ENCODE results near the gene GSTT2.
"Not testable (repeated sequence)": the region's sequence is repeated elsewhere in the genome, so short reads cannot be mapped to it uniquely, and the experiment has no call there.

GSTT2 gene

GRCh38 chr22:23974836-23975352 lies 5.0 kb upstream of the GSTT2 start:
- not testable (repeated sequence) for DNase-seq

GRCh38 chr22:23977304-23977703 lies 2.6 kb upstream of the GSTT2 start:
- DNase-seq = not testable (repeated sequence)

- not testable (repeated sequence) for DNase-seq
Observed at GRCh38 chr22:23980567-23980966, 633 bp downstream of the GSTT2 start.

GRCh38 chr22:23984430-23984829 lies 4.5 kb downstream of the GSTT2 start:
- DNase-seq = peak; percentile 35

DNA sequence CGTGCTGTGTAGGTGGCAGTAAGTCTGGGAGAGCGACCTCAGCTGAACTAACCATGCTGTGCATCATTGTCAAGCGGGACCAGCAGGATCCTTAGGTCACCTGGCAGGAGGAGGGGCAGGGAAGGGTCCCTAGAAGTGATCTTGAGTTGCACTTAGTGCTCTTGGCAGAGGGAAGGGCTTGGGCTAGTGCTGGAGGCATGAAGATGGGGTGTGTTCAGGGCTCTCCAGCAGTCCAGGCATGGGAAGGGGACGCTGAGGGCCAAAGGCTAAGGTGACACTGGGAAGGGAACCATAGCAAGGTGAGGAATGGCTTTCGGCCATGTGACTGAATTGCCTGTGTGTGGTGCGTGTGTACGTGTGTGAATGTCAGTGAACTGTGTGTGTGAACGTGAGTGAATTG lies 6.2 kb downstream of the GSTT2 start:
- not testable (repeated sequence) for DNase-seq

- not testable (repeated sequence) for DNase-seq
Observed at GRCh38 chr22:23986538-23987178, 6.7 kb downstream of the GSTT2 start.

GRCh38 chr22:23989583-23990244 lies 9.8 kb downstream of the GSTT2 start:
- DNase-seq = not testable (repeated sequence)

GRCh38 chr22:23993080-23993479 lies 13.1 kb downstream of the GSTT2 start:
- not testable (repeated sequence) for DNase-seq

GRCh38 chr22:23993581-23994177 lies 13.7 kb downstream of the GSTT2 start:
- DNase-seq = not testable (repeated sequence)

DNA sequence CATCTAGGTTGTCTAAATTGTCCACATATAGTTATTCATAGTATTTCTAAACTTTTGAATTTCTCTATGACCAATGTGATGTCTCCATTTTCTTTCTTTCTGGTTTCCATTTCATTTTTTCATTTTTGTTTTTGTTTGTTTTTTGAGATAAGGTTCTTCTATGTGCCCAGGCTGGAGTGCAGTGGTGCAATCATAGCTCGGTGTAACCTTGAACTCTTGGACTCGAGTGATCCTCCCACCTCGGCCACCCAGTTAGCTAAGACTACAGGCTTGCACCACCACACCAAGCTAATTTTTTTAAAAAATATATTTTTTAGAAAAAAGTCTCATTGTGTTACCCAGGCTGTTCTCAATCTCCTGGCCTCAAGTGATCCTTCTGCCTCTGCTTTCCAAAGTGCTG lies 17.2 kb downstream of the GSTT2 start:
- no peak for DNase-seq

GRCh38 chr22:23999779-24000178 lies 19.8 kb downstream of the GSTT2 start:
- not testable (repeated sequence) for DNase-seq

- DNase-seq = no peak
Observed at GRCh38 chr22:24001314-24001713, 21.4 kb downstream of the GSTT2 start.

DNA sequence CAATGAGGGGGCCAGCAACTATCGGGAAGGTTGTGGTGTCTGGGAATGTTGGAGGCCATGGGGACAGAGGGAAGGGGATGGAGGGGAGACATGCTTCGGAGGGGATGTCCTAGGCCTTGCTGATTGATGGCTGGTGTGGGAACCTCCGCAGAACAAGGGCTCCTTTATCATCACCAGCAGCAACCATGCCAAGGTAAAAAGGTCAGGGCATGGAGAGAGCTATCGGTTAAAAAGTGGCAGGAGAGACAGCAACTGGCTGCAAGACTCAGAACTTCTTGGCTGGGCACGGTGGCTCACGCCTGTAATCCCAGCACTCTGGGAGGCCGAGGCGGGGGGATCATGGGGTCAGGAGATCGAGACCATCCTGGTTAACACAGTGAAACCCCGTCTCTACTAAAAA lies 22.3 kb downstream of the GSTT2 start:
- DNase-seq = no peak

GRCh38 chr22:24002851-24003250 lies 22.9 kb downstream of the GSTT2 start:
- DNase-seq = no peak

DNA sequence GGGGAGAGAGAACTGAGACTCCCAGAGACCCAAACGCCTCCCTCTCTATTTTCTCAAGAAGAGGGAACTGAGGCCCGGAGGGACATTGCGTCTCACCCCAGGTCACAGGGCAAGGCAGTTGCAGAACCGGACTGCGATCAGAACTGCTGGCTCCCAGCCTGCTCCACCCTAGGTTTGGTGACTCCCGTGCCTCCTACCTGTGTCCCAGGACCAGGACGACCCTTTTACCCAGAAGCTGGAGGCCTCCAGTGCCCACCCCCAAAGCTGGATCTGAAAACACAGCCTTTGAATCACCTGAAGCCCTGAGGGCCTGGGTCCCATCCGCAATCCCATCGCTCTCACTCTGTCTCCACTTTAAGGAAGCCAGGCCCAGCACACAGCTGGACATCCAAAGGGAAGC lies 24.0 kb downstream of the GSTT2 start:
- no peak for DNase-seq

- no peak for DNase-seq
Observed at GRCh38 chr22:24005201-24005600, 25.3 kb downstream of the GSTT2 start, which contains the start of gene GSTT4. Gene GSTT4, minus strand, starts transcription at chr22:24005453. Its CDS starts 97 bp downstream, at chr22:24005356.

DNA sequence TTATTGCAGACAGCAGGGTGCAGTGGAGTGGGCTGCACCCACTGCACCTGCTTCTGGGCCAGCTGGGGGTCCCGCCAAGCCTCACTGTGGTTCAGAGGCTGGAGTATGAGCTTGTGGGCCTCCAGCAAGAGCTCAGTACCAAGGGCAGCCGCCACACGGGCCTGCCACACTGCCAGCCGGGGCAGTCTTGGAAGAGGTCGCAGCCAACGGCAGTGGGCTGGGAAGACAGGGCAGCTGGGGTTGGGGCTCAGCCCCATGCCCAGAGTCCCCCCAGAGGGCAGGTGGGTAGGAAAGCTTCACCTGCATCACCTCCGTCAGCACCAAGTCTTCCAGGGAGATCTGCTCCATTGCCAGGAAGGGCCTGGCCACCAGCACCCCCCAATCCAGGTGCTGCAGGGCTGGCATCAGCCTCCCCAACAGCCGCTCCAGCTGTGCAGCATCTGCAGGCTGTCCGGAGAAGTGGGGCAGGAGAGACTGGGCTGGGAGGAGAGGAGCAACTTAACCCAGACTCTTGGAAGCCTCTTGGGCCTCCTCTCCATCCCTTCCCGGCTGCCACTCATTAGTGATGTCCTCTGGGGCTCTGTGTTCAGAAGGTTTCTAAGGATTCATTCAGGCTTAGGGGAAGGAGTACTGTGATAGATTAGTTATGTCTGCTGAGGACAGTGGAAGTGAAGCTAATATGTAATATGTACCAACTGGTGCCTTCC lies 26.4 kb downstream of the GSTT2 start:
- no peak for DNase-seq

DNA sequence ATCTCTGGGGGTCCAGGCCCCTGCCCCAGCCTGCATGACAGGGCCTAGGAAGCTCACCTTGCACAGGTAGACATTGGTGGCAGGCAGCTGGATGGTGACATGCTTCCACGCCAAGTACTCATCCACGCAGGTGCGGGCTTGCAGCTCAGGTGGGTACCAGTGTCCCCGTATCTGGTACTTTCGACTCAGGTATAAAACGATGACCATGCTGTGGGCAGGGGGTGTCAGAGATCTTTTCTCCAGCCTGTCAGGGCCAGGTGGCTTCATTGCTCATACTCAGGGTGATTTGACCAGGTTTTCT lies 26.9 kb downstream of the GSTT2 start:
- no peak for DNase-seq

DNA sequence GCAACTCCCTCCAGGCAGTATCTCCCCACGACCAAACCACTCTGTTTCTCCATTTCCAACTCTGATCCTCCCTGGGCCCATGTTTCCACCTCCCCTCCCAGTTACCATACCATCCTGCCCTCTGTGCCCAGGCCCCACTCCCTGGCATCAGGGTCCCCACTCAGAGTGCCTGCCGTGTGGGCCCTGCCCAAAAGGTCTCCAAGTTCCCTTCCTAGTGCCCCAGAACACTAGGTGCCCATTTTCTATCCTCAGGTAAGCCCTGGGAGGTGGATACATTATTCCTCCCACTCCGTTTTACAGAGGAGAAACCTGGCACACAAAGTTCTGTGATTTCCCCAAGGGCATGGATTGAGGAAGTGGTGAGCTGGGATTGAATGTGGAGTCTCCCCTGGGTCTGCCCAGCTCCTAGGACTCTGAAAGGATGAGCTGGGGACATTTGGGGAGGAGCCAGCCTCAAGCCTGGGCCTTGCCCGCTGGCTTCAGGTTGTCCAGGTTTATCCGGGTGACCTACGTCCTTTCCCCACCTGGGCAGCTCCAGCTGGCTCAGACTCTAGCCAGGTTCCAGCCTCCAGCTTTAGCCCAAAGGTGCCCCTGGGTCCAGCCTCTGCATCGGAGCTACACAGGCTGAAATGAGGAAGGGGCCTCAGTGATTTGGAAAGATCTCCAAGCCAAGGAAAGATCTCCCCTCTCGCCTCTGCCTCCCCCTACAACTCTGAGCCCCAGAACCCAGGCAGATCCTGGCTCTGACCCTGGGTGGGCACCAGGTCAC lies 27.5 kb downstream of the GSTT2 start:
- DNase-seq = no peak

- DNase-seq = no peak
Observed at GRCh38 chr22:24008022-24008283, 28.0 kb downstream of the GSTT2 start.

DNA sequence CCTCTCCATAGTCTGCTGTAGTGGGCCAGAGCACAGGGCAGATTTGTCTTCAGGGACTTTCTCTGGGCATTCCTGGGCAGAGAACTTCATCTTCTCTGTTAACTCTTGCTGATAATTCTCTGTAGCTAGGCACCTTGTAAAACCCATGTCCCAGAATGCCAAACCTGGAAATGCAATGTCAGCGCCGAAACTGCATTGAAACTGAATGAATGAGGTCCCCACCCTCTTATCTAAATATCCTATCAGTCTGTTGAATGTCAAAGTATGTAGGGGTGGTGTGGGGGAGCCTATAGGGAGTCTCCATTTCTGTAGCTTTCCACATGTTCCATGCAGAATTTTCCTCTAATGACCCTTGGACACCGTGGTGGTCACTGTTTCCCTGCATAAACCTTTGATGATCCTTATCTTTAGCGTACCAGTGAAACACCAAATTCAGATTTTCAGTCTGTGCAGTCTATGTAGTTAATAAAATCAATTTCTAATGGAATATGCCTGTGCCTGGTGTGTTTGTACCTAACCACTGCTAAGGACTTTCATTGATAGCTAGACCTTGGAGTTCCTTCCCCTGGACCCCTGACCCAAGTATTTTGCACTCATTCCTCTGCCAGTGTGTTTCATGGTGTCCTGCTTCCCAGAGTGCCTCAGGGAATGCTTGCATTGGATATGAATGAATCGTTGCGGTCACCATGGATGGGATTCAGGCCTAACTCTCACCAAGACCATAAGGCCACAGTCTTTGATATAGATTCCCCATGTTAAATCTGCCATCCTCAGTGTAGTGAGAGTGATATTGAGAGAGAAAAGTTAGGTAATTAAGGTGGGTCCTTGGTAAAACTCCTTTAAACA lies 28.7 kb downstream of the GSTT2 start:
- no peak for DNase-seq
